Central memory CD8-positive, alpha-beta T cell (primary cell): ENCODE results near the gene ZNF343.
"Not testable (repeated sequence)": the region's sequence is repeated elsewhere in the genome, so short reads cannot be mapped to it uniquely, and the experiment has no call there.

Experiments
- ATAC-seq: fragments of 150-1000 bp; cut with Tn5 transposase; replicated peaks from 2 replicates; pipeline ENCODE4 v1.10.0; 2022; ENCODE audit warnings: mild to moderate bottlenecking, moderate FRiP score, moderate number of reproducible peaks; ENCODE audit not compliant: poor library complexity, severe bottlenecking; ENCODE audit errors: extremely low read depth
- DNase-seq, 2 donors: peaks; one replicate each; pipeline ENCODE4 v3.0.0; 2021; ENCODE audit warnings: low spot score in 2 of 2
- H3K27ac Mint-ChIP-seq: one replicate; pipeline ENCODE4 v1.8.0; 2022; ENCODE audit warnings: low read depth, mild to moderate bottlenecking, moderate library complexity, mixed read lengths
- H3K27me3 Mint-ChIP-seq: one replicate; pipeline ENCODE4 v1.8.0; 2022; ENCODE audit warnings: mixed read lengths
- H3K36me3 Mint-ChIP-seq: one replicate; pipeline ENCODE4 v1.8.0; 2022; ENCODE audit warnings: mild to moderate bottlenecking, moderate library complexity, mixed read lengths; ENCODE audit not compliant: insufficient read depth
- H3K4me1 Mint-ChIP-seq: one replicate; pipeline ENCODE4 v1.8.0; 2022; ENCODE audit warnings: mixed read lengths
- H3K4me3 Mint-ChIP-seq: one replicate; pipeline ENCODE4 v1.8.0; 2022; ENCODE audit warnings: mild to moderate bottlenecking, moderate library complexity, mixed read lengths
- H3K9me3 Mint-ChIP-seq: one replicate; pipeline ENCODE4 v1.8.0; 2022; ENCODE audit warnings: mixed read lengths

Gene ZNF343

GRCh38 chr20:2516399-2516798, 7.7 kb upstream of the ZNF343 start:
- Mint-ChIP-seq H3K4me1 (no peaks in the 10 kb centered on the region), H3K27me3 (no peaks in the 10 kb centered on the region), H3K9me3 (no peaks in the 10 kb centered on the region), H3K27ac (no peak overlapping the region), H3K4me3 (no peak overlapping the region), H3K36me3 (no peaks in the 10 kb centered on the region)
- ATAC-seq (no peak), DNase-seq (no peak)

GRCh38 chr20:2515203-2515602, 6.5 kb upstream of the ZNF343 start:
- Mint-ChIP-seq H3K4me3 (no peak overlapping the region), H3K36me3 (no peaks in the 10 kb centered on the region), H3K4me1 (no peaks in the 10 kb centered on the region), H3K9me3 (no peaks in the 10 kb centered on the region), H3K27ac (no peak overlapping the region), H3K27me3 (peaks cover 8% of the 10 kb centered on the region)
- no peak for DNase-seq
- no peak for ATAC-seq

DNA sequence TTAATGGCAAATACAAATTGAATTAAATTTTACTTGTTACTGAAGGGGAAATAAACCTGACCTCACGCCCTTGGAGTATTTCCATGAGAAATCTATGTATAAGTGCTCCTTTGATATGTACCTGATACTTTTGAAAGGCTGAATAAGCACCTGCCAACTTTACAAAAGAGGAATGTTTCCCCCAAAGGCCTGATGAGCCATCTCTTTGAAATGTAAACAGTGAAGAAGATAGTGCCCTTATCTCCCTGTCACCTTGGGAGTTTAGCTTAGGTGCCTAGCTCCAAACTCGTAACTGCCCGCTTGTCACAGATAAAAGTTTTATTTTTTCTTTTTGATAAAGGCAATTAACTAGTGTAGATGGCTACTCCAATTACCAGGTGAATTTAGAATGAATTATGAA, 1.1 kb upstream of the ZNF343 start:
- no peaks in the 10 kb centered on the region for H3K9me3 Mint-ChIP-seq
- ATAC-seq (no peak), DNase-seq (no peak)
- peaks cover 10% of the 10 kb centered on the region for H3K27me3 Mint-ChIP-seq
- peaks cover 15% of the 10 kb centered on the region for H3K4me1 Mint-ChIP-seq
- no peak overlapping the region for H3K27ac Mint-ChIP-seq
- H3K4me3 Mint-ChIP-seq = no peak overlapping the region
- H3K36me3 Mint-ChIP-seq = peaks cover 7% of the 10 kb centered on the region

GRCh38 chr20:2509468-2509781, 710 bp upstream of the ZNF343 start:
- Mint-ChIP-seq H3K4me3 (peak overlapping the region; percentile 96), H3K36me3 (peaks cover 7% of the 10 kb centered on the region), H3K4me1 (peaks cover 15% of the 10 kb centered on the region), H3K27me3 (peaks cover 10% of the 10 kb centered on the region), H3K27ac (peak overlapping the region; percentile 95), H3K9me3 (no peaks in the 10 kb centered on the region)
- ATAC-seq (no peak), DNase-seq (no peak)

DNA sequence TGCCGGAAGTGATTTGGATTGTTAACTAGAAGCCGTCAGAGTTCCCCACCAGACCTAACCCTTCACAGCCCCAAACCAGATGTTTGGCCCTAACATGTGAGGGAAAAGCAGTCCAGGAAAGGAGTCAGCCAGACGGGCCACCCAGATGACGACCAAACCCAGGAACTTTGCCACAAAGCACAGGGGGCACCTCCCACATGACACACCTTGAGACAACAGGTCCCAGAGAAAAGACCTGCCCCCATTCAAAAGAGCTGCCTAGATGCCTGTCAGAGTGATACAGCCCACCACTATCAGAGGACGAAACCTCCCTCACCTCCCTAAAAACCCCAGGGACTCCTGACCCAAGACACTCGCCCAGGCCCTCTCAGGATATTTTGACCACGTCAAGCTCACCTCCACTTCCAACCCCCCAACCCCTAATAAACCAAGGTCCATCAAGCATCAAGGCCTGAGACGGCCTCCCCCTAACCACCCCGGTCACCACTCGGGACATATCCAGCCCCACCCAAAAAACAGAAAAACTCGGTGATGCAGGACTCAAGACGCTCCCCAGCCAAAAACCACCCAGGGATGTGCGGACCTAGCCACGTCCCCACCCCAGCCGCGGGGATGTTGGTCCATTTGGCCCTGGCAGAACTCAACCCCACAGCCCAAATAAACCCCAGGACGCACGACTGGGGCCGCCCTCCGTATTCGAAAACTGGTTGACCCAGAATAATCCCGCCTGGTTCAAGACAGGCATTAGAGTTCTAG, 662 bp downstream of the ZNF343 start:
- Mint-ChIP-seq H3K9me3 (no peaks in the 10 kb centered on the region), H3K36me3 (peaks cover 7% of the 10 kb centered on the region), H3K4me1 (peaks cover 17% of the 10 kb centered on the region), H3K27ac (peak overlapping the region; percentile 95), H3K27me3 (peaks cover 10% of the 10 kb centered on the region), H3K4me3 (peak overlapping the region; percentile 96)
- DNase-seq (no peak), ATAC-seq (no peak)

GRCh38 chr20:2507464-2507863, 1.3 kb downstream of the ZNF343 start:
- H3K27me3 Mint-ChIP-seq = peaks cover 10% of the 10 kb centered on the region
- H3K9me3 Mint-ChIP-seq = no peaks in the 10 kb centered on the region
- no peak for ATAC-seq
- DNase-seq = no peak
- H3K4me3 Mint-ChIP-seq = peak overlapping the region; percentile 96
- peaks cover 22% of the 10 kb centered on the region for H3K4me1 Mint-ChIP-seq
- H3K27ac Mint-ChIP-seq = no peak overlapping the region
- H3K36me3 Mint-ChIP-seq = peaks cover 7% of the 10 kb centered on the region

DNA sequence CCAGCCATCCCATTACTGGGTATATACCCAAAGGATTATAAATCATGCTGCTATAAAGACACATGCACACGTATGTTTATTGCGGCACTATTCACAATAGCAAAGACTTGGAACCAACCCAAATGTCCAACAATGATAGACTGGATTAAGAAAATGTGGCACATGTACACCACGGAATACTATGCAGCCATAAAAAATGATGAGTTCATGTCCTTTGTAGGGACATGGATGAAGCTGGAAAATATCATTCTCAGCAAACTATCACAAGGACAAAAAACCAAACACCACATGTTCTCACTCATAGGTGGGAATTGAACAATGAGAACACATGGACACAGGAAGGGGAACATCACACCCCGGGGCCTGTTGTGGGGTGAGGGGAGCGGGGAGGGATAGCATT, 2.3 kb downstream of the ZNF343 start:
- not testable (repeated sequence) for H3K27ac Mint-ChIP-seq, H3K36me3 Mint-ChIP-seq, H3K9me3 Mint-ChIP-seq, ATAC-seq, H3K27me3 Mint-ChIP-seq, H3K4me3 Mint-ChIP-seq, DNase-seq
- H3K4me1 Mint-ChIP-seq = peaks cover 22% of the 10 kb centered on the region

DNA sequence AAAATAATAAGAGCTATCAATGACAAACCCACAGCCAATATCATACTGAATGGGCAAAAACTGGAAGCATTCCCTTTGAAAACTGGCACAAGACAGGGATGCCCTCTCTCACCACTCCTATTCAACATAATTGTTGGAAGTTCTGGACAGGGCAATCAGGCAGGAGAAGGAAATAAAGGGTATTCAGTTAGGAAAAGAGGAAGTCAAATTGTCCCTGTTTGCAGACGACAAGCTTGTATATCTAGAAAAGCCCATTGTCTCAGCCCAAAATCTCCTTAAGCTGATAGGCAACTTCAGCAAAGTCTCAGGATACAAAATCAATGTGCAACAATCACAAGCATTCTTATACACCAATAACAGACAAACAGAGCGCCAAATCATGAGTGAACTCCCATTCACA, 3.9 kb downstream of the ZNF343 start:
- not testable (repeated sequence) for H3K27ac Mint-ChIP-seq, H3K9me3 Mint-ChIP-seq, H3K27me3 Mint-ChIP-seq, ATAC-seq, H3K4me3 Mint-ChIP-seq, DNase-seq
- peaks cover 22% of the 10 kb centered on the region for H3K4me1 Mint-ChIP-seq
- H3K36me3 Mint-ChIP-seq = peaks cover 12% of the 10 kb centered on the region

GRCh38 chr20:2502808-2503384, 5.8 kb downstream of the ZNF343 start:
- not testable (repeated sequence) for H3K27me3 Mint-ChIP-seq, H3K4me1 Mint-ChIP-seq, DNase-seq, H3K9me3 Mint-ChIP-seq, H3K4me3 Mint-ChIP-seq, ATAC-seq, H3K27ac Mint-ChIP-seq
- peaks cover 12% of the 10 kb centered on the region for H3K36me3 Mint-ChIP-seq

DNA sequence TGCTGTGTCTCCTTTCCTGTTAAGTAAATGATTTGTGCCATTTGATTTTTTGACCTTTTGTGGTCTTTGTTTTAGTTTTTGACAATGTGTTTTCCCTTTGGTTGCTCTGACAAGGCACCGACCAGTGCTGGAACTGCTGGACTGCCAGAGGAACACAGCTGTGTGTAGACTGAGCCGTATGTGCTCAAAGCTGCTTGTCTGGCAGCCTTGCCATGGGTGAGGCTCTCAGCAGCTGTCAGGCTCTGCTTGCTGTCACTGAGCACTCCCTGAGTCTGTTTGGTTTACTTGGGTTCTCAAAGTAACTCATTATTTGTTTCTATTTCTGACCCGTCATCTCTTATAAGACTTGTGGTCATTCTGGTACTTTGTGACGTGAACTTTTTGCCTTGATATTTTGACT, 23.1 kb downstream of the ZNF343 start:
- no peaks in the 10 kb centered on the region for H3K4me1 Mint-ChIP-seq
- DNase-seq = no peak
- no peak for ATAC-seq
- H3K36me3 Mint-ChIP-seq = peaks cover 28% of the 10 kb centered on the region
- no peak overlapping the region for H3K4me3 Mint-ChIP-seq
- H3K9me3 Mint-ChIP-seq = no peaks in the 10 kb centered on the region
- H3K27ac Mint-ChIP-seq = no peak overlapping the region
- H3K27me3 Mint-ChIP-seq = no peaks in the 10 kb centered on the region

- no peaks in the 10 kb centered on the region for H3K4me1 Mint-ChIP-seq
- ATAC-seq = no peak
- H3K4me3 Mint-ChIP-seq = no peak overlapping the region
- DNase-seq = no peak
- no peak overlapping the region for H3K27ac Mint-ChIP-seq
- no peaks in the 10 kb centered on the region for H3K9me3 Mint-ChIP-seq
- no peaks in the 10 kb centered on the region for H3K27me3 Mint-ChIP-seq
- peaks cover 22% of the 10 kb centered on the region for H3K36me3 Mint-ChIP-seq
Measured at GRCh38 chr20:2485080-2485479, 23.6 kb downstream of the ZNF343 start.

- Mint-ChIP-seq H3K9me3 (no peaks in the 10 kb centered on the region), H3K27me3 (no peaks in the 10 kb centered on the region), H3K27ac (no peak overlapping the region), H3K4me1 (no peaks in the 10 kb centered on the region), H3K36me3 (peaks cover 14% of the 10 kb centered on the region), H3K4me3 (no peak overlapping the region)
- DNase-seq = no peak
- ATAC-seq = no peak
Measured at GRCh38 chr20:2483504-2483903, 25.2 kb downstream of the ZNF343 start.

DNA sequence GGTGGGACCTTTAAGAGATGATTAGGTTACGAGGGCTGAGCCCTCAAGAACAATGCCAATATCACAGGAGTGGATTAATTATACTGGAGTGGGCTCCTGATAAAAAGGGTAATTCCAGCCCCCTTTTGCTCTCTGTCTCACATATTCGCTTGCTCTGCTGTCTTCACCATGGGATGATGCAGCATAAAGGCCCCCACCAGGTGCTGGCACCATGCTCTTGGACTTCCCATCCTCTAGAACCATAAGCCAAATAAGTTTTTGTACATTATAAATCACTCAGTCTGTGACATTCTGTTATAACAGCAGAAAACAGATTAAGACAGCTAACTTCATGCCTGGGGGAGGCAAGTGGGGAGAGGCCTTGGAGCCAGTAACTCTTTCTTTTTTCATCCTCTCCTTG, 28.3 kb downstream of the ZNF343 start:
- Mint-ChIP-seq H3K9me3 (no peaks in the 10 kb centered on the region), H3K4me1 (no peaks in the 10 kb centered on the region), H3K27me3 (no peaks in the 10 kb centered on the region), H3K4me3 (no peak overlapping the region), H3K36me3 (peaks cover 7% of the 10 kb centered on the region), H3K27ac (no peak overlapping the region)
- ATAC-seq (no peak), DNase-seq (no peak)
